B cell (primary cell): ENCODE results near the gene KPNA6. TPM values are rescaled to one million over a fixed set of nuclear protein-coding genes. Genes with fewer than 3 reads are reported as not detected.

Source experiments
- ATAC-seq: fragments of 200-7000 bp; cut with Tn5 transposase; one replicate; pipeline ENCODE4 v1.10.0; 2021; ENCODE audit warnings: low read depth, mild to moderate bottlenecking, moderate number of reproducible peaks, moderate library complexity
- CTCF ChIA-PET: fragments of 350-600 bp; sonication (Branson Sonifier 250); formaldehyde crosslinking; loops from one replicate; lab custom pipeline; 2021; ENCODE audit warnings: antibody characterized with exemption, inconsistent platforms; lab: Charles Lee
- POLR2A ChIA-PET: fragments of 350-600 bp; sonication (Branson Sonifier 250); formaldehyde crosslinking; loops from one replicate; lab custom pipeline; 2021; ENCODE audit warnings: antibody characterized with exemption; lab: Charles Lee
- DNase-seq: peaks from one replicate; pipeline ENCODE4 v3.0.0; 2013
- H2AFZ ChIP-seq: 2 replicates; pipeline ENCODE4 v1.6.1; 2012; ENCODE audit warnings: mild to moderate bottlenecking, low read depth, low read length; ENCODE audit not compliant: insufficient read depth, poor library complexity, severe bottlenecking
- H3K27ac ChIP-seq, 2 donors: 1 replicate in 1 of 2; 2 replicates in 1 of 2; pipeline ENCODE4 v1.5.1; 2012 to 2013; ENCODE audit warnings: low read length in 2 of 2, mild to moderate bottlenecking in 2 of 2, moderate library complexity in 1 of 2
- H3K27me3 ChIP-seq, 4 experiments: fragments of 200-600 bp in 1 of 4; sonication (generic) in 1 of 4; replicated peaks in 1 of 4; 1 replicate in 2 of 4; 2 replicates in 2 of 4; pipeline versions ENCODE4 v1.6.1 to v1.7.0; 2013 to 2016; ENCODE audit warnings: low read length in 3 of 4, mild to moderate bottlenecking in 2 of 4, mixed read lengths in 1 of 4, moderate library complexity in 1 of 4; ENCODE audit not compliant: insufficient read depth in 4 of 4, control insufficient read depth in 3 of 4; ENCODE audit errors: control extremely low read depth in 1 of 4
- H3K36me3 ChIP-seq, 2 experiments: replicated peaks in 1 of 2; 1 replicate in 1 of 2; 2 replicates in 1 of 2; pipeline versions ENCODE4 v1.6.1 to v1.7.1; 2013; ENCODE audit warnings: low read length in 1 of 2; ENCODE audit not compliant: insufficient read depth in 2 of 2, control insufficient read depth in 1 of 2; ENCODE audit errors: control extremely low read depth in 1 of 2, extremely low read depth in 1 of 2
- H3K4me1 ChIP-seq, 2 donors: fragments of 200-600 bp in 1 of 2; sonication (generic) in 1 of 2; 1 replicate in 1 of 2; 2 replicates in 1 of 2; pipeline versions ENCODE4 v1.5.1 to v1.6.1; 2013 to 2017; ENCODE audit warnings: low read length in 2 of 2; ENCODE audit not compliant: control insufficient read depth in 2 of 2, insufficient read depth in 2 of 2
- H3K4me2 ChIP-seq: replicated peaks from 2 replicates; pipeline ENCODE3; 2012; ENCODE audit warnings: mild to moderate bottlenecking, low read depth, low read length; ENCODE audit not compliant: poor library complexity, severe bottlenecking
- H3K4me3 ChIP-seq, 5 experiments: fragments of 200-600 bp in 1 of 5; sonication (generic) in 1 of 5; 1 replicate in 3 of 5; 2 replicates in 2 of 5; pipeline versions ENCODE4 v1.5.1 to v1.7.0; 2011 to 2016; ENCODE audit warnings: low read length in 4 of 5, mild to moderate bottlenecking in 4 of 5, low read depth in 2 of 5, control low read depth in 1 of 5, moderate library complexity in 1 of 5; ENCODE audit not compliant: insufficient read depth in 1 of 5; ENCODE audit errors: control extremely low read depth in 1 of 5, extremely low read depth in 1 of 5
- H3K79me2 ChIP-seq: fragments of 200-600 bp; sonication (generic); one replicate; pipeline ENCODE4 v1.6.0; 2016; ENCODE audit warnings: low read length; ENCODE audit not compliant: control insufficient read depth, insufficient read depth
- H3K9ac ChIP-seq: fragments of 200-600 bp; sonication (generic); 2 replicates; pipeline ENCODE4 v1.6.1; 2017; ENCODE audit warnings: mild to moderate bottlenecking, low read length, moderate library complexity
- H3K9me3 ChIP-seq, 3 donors: one replicate each; pipeline versions ENCODE4 v1.6.1 to v1.7.1; 2013; ENCODE audit warnings: low read length in 2 of 3; ENCODE audit not compliant: control insufficient read depth in 2 of 3, insufficient read depth in 1 of 3; ENCODE audit errors: control extremely low read depth in 1 of 3
- H4K20me1 ChIP-seq: 2 replicates; pipeline ENCODE4 v1.6.0; 2012; ENCODE audit warnings: mild to moderate bottlenecking, low read length; ENCODE audit not compliant: insufficient read depth, control insufficient read depth, poor library complexity, severe bottlenecking
- H3K27ac Mint-ChIP-seq: one replicate; pipeline ENCODE4 v1.8.0; 2021; ENCODE audit warnings: mixed read lengths
- H3K27me3 Mint-ChIP-seq: one replicate; pipeline ENCODE4 v1.8.0; 2021; ENCODE audit warnings: mixed read lengths
- H3K4me1 Mint-ChIP-seq: one replicate; pipeline ENCODE4 v1.8.0; 2021; ENCODE audit warnings: mixed read lengths
- H3K4me3 Mint-ChIP-seq: one replicate; pipeline ENCODE4 v1.8.0; 2021; ENCODE audit warnings: mixed read lengths
- H3K9me3 Mint-ChIP-seq: one replicate; pipeline ENCODE4 v1.8.0; 2022; ENCODE audit warnings: mixed read lengths; ENCODE audit not compliant: insufficient read depth
- CTCF ChIP-seq: fragments of 200-600 bp; IDR thresholded peaks from one replicate; pipeline ENCODE4 v1.8.0; 2022; ENCODE audit warnings: antibody characterized with exemption, mild to moderate bottlenecking
- EZH2 ChIP-seq: IDR thresholded peaks from 2 replicates; pipeline ENCODE4 v1.6.1; 2012; ENCODE audit warnings: borderline replicate concordance, low read depth, mild to moderate bottlenecking, moderate library complexity, low read length; ENCODE audit not compliant: insufficient read depth, poor library complexity, severe bottlenecking
- WGBS: methylation state at CpG from one replicate; pipeline ENCODE4 v1.1.5; 2013; ENCODE audit warnings: missing lambda C conversion rate; ENCODE audit not compliant: insufficient coverage; 5-methylcytosine and 5-hydroxymethylcytosine counted together
- intact Hi-C: fragments of 100-400 bp; cut with micrococcal nuclease; formaldehyde crosslinking; loops from one replicate; pipeline ENCODE4 v1.10.0; 2022
- polyA plus RNA-seq: library from polyadenylated mRNA; depleted of rRNA; stranded (reverse); fragments of >200 nt; gene quantifications from 2 replicates; pipeline ENCODE4 v1.2.3, GENCODE V29; 2012
- total RNA-seq, 2 donors: library from RNA; stranded (reverse); fragments of 120-200 nt in 1 of 2; gene quantifications; 1 replicate in 1 of 2; 2 replicates in 1 of 2; pipeline versions ENCODE4 v1.2.3 to v1.2.4, GENCODE V29; 2013 to 2022

The KPNA6 gene
- total and polyA plus RNA-seq, 2 donors (not counting 1 experiment from before 2014, with no cell fraction given), result 14.0 to 49.9 TPM

- ChIA-PET CTCF (interaction anchor here (1.3 kb wide), 1 partner anchor 11 kb away, joined by 3 read pairs; no protein-coding TSS in a partner anchor), POLR2A (interaction anchor here (0.6 kb wide), 1 partner anchor 17 kb away, joined by 11 read pairs; no protein-coding TSS in a partner anchor)
- no peak overlapping the region for H3K4me2 ChIP-seq
- Mint-ChIP-seq H3K27ac (no peak overlapping the region), H3K4me3 (no peak overlapping the region), H3K4me1 (no peaks in the 10 kb centered on the region), H3K27me3 (no peaks in the 10 kb centered on the region), H3K9me3 (no peaks in the 10 kb centered on the region)
- no peak overlapping the region for H3K27ac ChIP-seq
- intact Hi-C loops, result loop anchor here (10.0 kb wide), 1 partner anchor 714 kb away; the partner anchor contains the start of genes S100PBP and YARS1
- TF ChIP-seq CTCF (no peak), EZH2 (no peak)
- WGBS, result 97% methylated on average over 7 of the region's 10 CpGs
- ATAC-seq (no peak), DNase-seq (no peak)
- H3K9ac ChIP-seq, result no peak overlapping the region
- H4K20me1 ChIP-seq, result no peaks in the 10 kb centered on the region
- no peaks in the 10 kb centered on the region for H3K27me3 ChIP-seq
- H3K4me1 ChIP-seq, result no peaks in the 10 kb centered on the region
- H3K36me3 ChIP-seq, result peaks cover 0 to 53% of the 10 kb centered on the region in 2 experiments
- H3K9me3 ChIP-seq, result no peaks in the 10 kb centered on the region
- H2AFZ ChIP-seq, result no peak overlapping the region
- H3K79me2 ChIP-seq, result peaks cover 5% of the 10 kb centered on the region
- no peak overlapping the region for H3K4me3 ChIP-seq
Measured at GRCh38 chr1:32100359-32100758, 7.5 kb upstream of the KPNA6 start.
